CD4-positive, CD25-positive, alpha-beta regulatory T cell (primary cell): ENCODE data around the gene REC114. TPM values are rescaled to one million over a fixed set of nuclear protein-coding genes. Genes with fewer than 3 reads are reported as not detected.
A peak's percentile ranks its signal among the peaks of the same experiment; 100 is the strongest.
"Not testable (repeated sequence)": the region's sequence is repeated elsewhere in the genome, so short reads cannot be mapped to it uniquely, and the experiment has no call there.

Source experiments
- ATAC-seq, 2 donors: fragments of 150-1000 bp; cut with Tn5 transposase; one replicate each; pipeline ENCODE4 v1.10.0; 2021; ENCODE audit warnings: low read depth in 2 of 2, moderate number of reproducible peaks in 2 of 2, moderate library complexity in 1 of 2
- DNase-seq, 3 donors: peaks; one replicate each; pipeline versions ENCODE4 v3.0.0 to v3.0.0-alpha.2; 2012 to 2022; ENCODE audit warnings: mixed read lengths in 1 of 3
- H3K27ac ChIP-seq: one replicate; pipeline ENCODE4 v1.7.0; 2013; ENCODE audit warnings: mild to moderate bottlenecking, low read length; ENCODE audit not compliant: insufficient read depth, poor library complexity, severe bottlenecking
- H3K27me3 ChIP-seq: one replicate; pipeline ENCODE4 v1.7.0; 2013; ENCODE audit warnings: low read length; ENCODE audit not compliant: control insufficient read depth, insufficient read depth
- H3K36me3 ChIP-seq: one replicate; pipeline ENCODE4 v1.7.0; 2013; ENCODE audit warnings: mild to moderate bottlenecking, low read length, moderate library complexity; ENCODE audit not compliant: control insufficient read depth, insufficient read depth
- H3K4me1 ChIP-seq: 2 replicates; pipeline ENCODE4 v1.7.0; 2013; ENCODE audit warnings: mild to moderate bottlenecking, low read length; ENCODE audit not compliant: insufficient read depth, control insufficient read depth, poor library complexity, severe bottlenecking
- H3K4me3 ChIP-seq: one replicate; pipeline ENCODE4 v1.7.0; 2013; ENCODE audit warnings: low read depth, mild to moderate bottlenecking, low read length, moderate library complexity
- H3K9me3 ChIP-seq, 2 experiments: 1 replicate in 1 of 2; 2 replicates in 1 of 2; pipeline ENCODE4 v1.7.0; 2013; ENCODE audit warnings: low read length in 2 of 2, mild to moderate bottlenecking in 1 of 2, moderate library complexity in 1 of 2; ENCODE audit not compliant: control insufficient read depth in 2 of 2
- H3K27ac Mint-ChIP-seq, 3 donors: one replicate each; pipeline ENCODE4 v1.8.0; 2020 to 2022; ENCODE audit warnings: mild to moderate bottlenecking in 3 of 3, mixed read lengths in 3 of 3, moderate library complexity in 2 of 3
- H3K27me3 Mint-ChIP-seq: one replicate; pipeline ENCODE4 v1.8.0; 2022; ENCODE audit warnings: mild to moderate bottlenecking, mixed read lengths
- H3K36me3 Mint-ChIP-seq: one replicate; pipeline ENCODE4 v1.8.0; 2020; ENCODE audit warnings: mixed read lengths
- H3K4me1 Mint-ChIP-seq, 4 donors: one replicate each; pipeline ENCODE4 v1.8.0; 2020 to 2022; ENCODE audit warnings: mixed read lengths in 4 of 4, mild to moderate bottlenecking in 1 of 4
- H3K4me3 Mint-ChIP-seq, 4 donors: one replicate each; pipeline ENCODE4 v1.8.0; 2020 to 2022; ENCODE audit warnings: mild to moderate bottlenecking in 4 of 4, mixed read lengths in 4 of 4, moderate library complexity in 3 of 4
- H3K9me3 Mint-ChIP-seq, 7 donors: one replicate each; pipeline ENCODE4 v1.8.0; 2020 to 2022; ENCODE audit warnings: mixed read lengths in 7 of 7, mild to moderate bottlenecking in 3 of 7, moderate library complexity in 2 of 7
- polyA plus RNA-seq, 4 donors: library from polyadenylated mRNA; unstranded; fragments of 300-500 nt; fragmentation: Illumina TruSeq; gene quantifications; one replicate each; pipeline ENCODE4 v1.2.3, GENCODE V29; 2021
- total RNA-seq: library from RNA; stranded (reverse); gene quantifications from one replicate; pipeline ENCODE4 v1.2.3, GENCODE V29; 2022

The REC114 gene
- total and polyA plus RNA-seq, 5 donors from 2014 or later, result not detected

GRCh38 chr15:73575636-73576247, 132.8 kb downstream of the REC114 start:
- H3K4me3 ChIP-seq, result no peak overlapping the region
- peaks cover 28% of the 10 kb centered on the region for H3K36me3 Mint-ChIP-seq
- peaks cover 0 to 5% (median 2%) of the 10 kb centered on the region in 4 donors for H3K4me1 Mint-ChIP-seq
- H3K27me3 Mint-ChIP-seq, result no peaks in the 10 kb centered on the region
- no peaks in the 10 kb centered on the region for H3K4me1 ChIP-seq
- DNase-seq (no peak), ATAC-seq (no peak)
- H3K27ac ChIP-seq, result no peak overlapping the region
- H3K36me3 ChIP-seq, result peaks cover 71% of the 10 kb centered on the region
- H3K9me3 Mint-ChIP-seq, result no peaks in the 10 kb centered on the region
- H3K27me3 ChIP-seq, result no peaks in the 10 kb centered on the region
- H3K9me3 ChIP-seq, result no peaks in the 10 kb centered on the region
- no peak overlapping the region for H3K4me3 Mint-ChIP-seq
- peak overlapping the region in 1 of 3 donors; percentile 60 for H3K27ac Mint-ChIP-seq

GRCh38 chr15:73577593-73577992, 134.6 kb downstream of the REC114 start:
- Mint-ChIP-seq H3K27ac (peak overlapping the region in 1 of 3 donors; percentile 1), H3K36me3 (peaks cover 26% of the 10 kb centered on the region)
- H3K36me3 ChIP-seq, result peaks cover 68% of the 10 kb centered on the region
- not testable (repeated sequence) for H3K4me3 ChIP-seq, ATAC-seq, H3K9me3 Mint-ChIP-seq, H3K4me1 ChIP-seq, H3K4me3 Mint-ChIP-seq, H3K27me3 Mint-ChIP-seq, DNase-seq, H3K27me3 ChIP-seq, H3K9me3 ChIP-seq, H3K27ac ChIP-seq, H3K4me1 Mint-ChIP-seq

GRCh38 chr15:73578026-73578425, 135.1 kb downstream of the REC114 start:
- ATAC-seq (no peak), DNase-seq (no peak)
- H3K27me3 Mint-ChIP-seq, result no peaks in the 10 kb centered on the region
- no peaks in the 10 kb centered on the region for H3K27me3 ChIP-seq
- no peaks in the 10 kb centered on the region for H3K9me3 Mint-ChIP-seq
- peaks cover 26% of the 10 kb centered on the region for H3K36me3 Mint-ChIP-seq
- H3K27ac ChIP-seq, result no peak overlapping the region
- H3K9me3 ChIP-seq, result no peaks in the 10 kb centered on the region
- no peaks in the 10 kb centered on the region for H3K4me1 ChIP-seq
- no peak overlapping the region for H3K4me3 Mint-ChIP-seq
- no peak overlapping the region for H3K4me3 ChIP-seq
- peaks cover 0 to 9% (median 2%) of the 10 kb centered on the region in 4 donors for H3K4me1 Mint-ChIP-seq
- peaks cover 67% of the 10 kb centered on the region for H3K36me3 ChIP-seq
- H3K27ac Mint-ChIP-seq, result peak overlapping the region in 2 of 3 donors; percentile 5 to 68

- no peaks in the 10 kb centered on the region for H3K4me1 ChIP-seq
- Mint-ChIP-seq H3K27ac (peak overlapping the region in 1 of 3 donors; percentile 57), H3K4me3 (no peak overlapping the region), H3K27me3 (no peaks in the 10 kb centered on the region), H3K9me3 (no peaks in the 10 kb centered on the region), H3K36me3 (peaks cover 58% of the 10 kb centered on the region), H3K4me1 (peaks cover 3 to 5% (median 4%) of the 10 kb centered on the region in 4 donors)
- no peaks in the 10 kb centered on the region for H3K27me3 ChIP-seq
- peaks cover 72% of the 10 kb centered on the region for H3K36me3 ChIP-seq
- ATAC-seq (no peak), DNase-seq (no peak)
- H3K4me3 ChIP-seq, result no peak overlapping the region
- H3K27ac ChIP-seq, result no peak overlapping the region
- no peaks in the 10 kb centered on the region for H3K9me3 ChIP-seq
These were observed 140.0 kb downstream of the REC114 start for GRCh38 chr15:73582851-73583379.

- H3K9me3 ChIP-seq, result no peaks in the 10 kb centered on the region
- H3K4me1 ChIP-seq, result no peaks in the 10 kb centered on the region
- H3K4me3 ChIP-seq, result no peak overlapping the region
- peak overlapping the region in 1 of 3 donors; percentile 57 for H3K27ac Mint-ChIP-seq
- H3K27me3 ChIP-seq, result no peaks in the 10 kb centered on the region
- no peaks in the 10 kb centered on the region for H3K27me3 Mint-ChIP-seq
- no peaks in the 10 kb centered on the region for H3K9me3 Mint-ChIP-seq
- peaks cover 62% of the 10 kb centered on the region for H3K36me3 Mint-ChIP-seq
- ATAC-seq, result no peak
- DNase-seq, result peak in 1 of 3 donors; percentile 9
- H3K27ac ChIP-seq, result no peak overlapping the region
- peaks cover 3 to 5% (median 4%) of the 10 kb centered on the region in 4 donors for H3K4me1 Mint-ChIP-seq
- H3K36me3 ChIP-seq, result peaks cover 69% of the 10 kb centered on the region
- H3K4me3 Mint-ChIP-seq, result no peak overlapping the region
These were observed 140.6 kb downstream of the REC114 start for GRCh38 chr15:73583544-73583943.

GRCh38 chr15:73584699-73585420, 141.9 kb downstream of the REC114 start:
- H3K27me3 ChIP-seq, result no peaks in the 10 kb centered on the region
- H3K36me3 Mint-ChIP-seq, result peaks cover 73% of the 10 kb centered on the region
- H3K27ac Mint-ChIP-seq, result peak overlapping the region; percentile 11 to 85 (median 44)
- H3K4me1 Mint-ChIP-seq, result peaks cover 3 to 5% (median 4%) of the 10 kb centered on the region in 4 donors
- no peaks in the 10 kb centered on the region for H3K9me3 Mint-ChIP-seq
- DNase-seq (peak in 1 of 3 donors; percentile 20), ATAC-seq (no peak)
- no peaks in the 10 kb centered on the region for H3K27me3 Mint-ChIP-seq
- H3K4me3 ChIP-seq, result no peak overlapping the region
- no peak overlapping the region for H3K4me3 Mint-ChIP-seq
- H3K27ac ChIP-seq, result no peak overlapping the region
- no peaks in the 10 kb centered on the region for H3K4me1 ChIP-seq
- peaks cover 75% of the 10 kb centered on the region for H3K36me3 ChIP-seq
- H3K9me3 ChIP-seq, result no peaks in the 10 kb centered on the region

- DNase-seq, result no peak
- Mint-ChIP-seq H3K9me3 (no peaks in the 10 kb centered on the region), H3K4me1 (peaks cover 1 to 5% (median 4%) of the 10 kb centered on the region in 4 donors), H3K4me3 (no peak overlapping the region), H3K27ac (peak overlapping the region in 1 of 3 donors; percentile 38), H3K27me3 (no peaks in the 10 kb centered on the region), H3K36me3 (peaks cover 66% of the 10 kb centered on the region)
- no peaks in the 10 kb centered on the region for H3K4me1 ChIP-seq
- H3K27me3 ChIP-seq, result no peaks in the 10 kb centered on the region
- no peak overlapping the region for H3K4me3 ChIP-seq
- H3K9me3 ChIP-seq, result no peaks in the 10 kb centered on the region
- no peak overlapping the region for H3K27ac ChIP-seq
- ATAC-seq, result no peak
- H3K36me3 ChIP-seq, result peaks cover 79% of the 10 kb centered on the region
These were observed 143.1 kb downstream of the REC114 start for GRCh38 chr15:73585871-73586654.
